HTERT RPE-1 (cell line): ENCODE results near the gene RABEP1.
"Not testable (repeated sequence)": the region's sequence is repeated elsewhere in the genome, so short reads cannot be mapped to it uniquely, and the experiment has no call there.

ENCODE experiments used
- in situ Hi-C: fragments of 300-500 bp; cut with MboI; formaldehyde crosslinking; loops from 4 replicates; pipeline ENCODE4 v1.14.3; 2020; ENCODE audit warnings: low sequenced_read_pairs

Gene RABEP1, protein sequence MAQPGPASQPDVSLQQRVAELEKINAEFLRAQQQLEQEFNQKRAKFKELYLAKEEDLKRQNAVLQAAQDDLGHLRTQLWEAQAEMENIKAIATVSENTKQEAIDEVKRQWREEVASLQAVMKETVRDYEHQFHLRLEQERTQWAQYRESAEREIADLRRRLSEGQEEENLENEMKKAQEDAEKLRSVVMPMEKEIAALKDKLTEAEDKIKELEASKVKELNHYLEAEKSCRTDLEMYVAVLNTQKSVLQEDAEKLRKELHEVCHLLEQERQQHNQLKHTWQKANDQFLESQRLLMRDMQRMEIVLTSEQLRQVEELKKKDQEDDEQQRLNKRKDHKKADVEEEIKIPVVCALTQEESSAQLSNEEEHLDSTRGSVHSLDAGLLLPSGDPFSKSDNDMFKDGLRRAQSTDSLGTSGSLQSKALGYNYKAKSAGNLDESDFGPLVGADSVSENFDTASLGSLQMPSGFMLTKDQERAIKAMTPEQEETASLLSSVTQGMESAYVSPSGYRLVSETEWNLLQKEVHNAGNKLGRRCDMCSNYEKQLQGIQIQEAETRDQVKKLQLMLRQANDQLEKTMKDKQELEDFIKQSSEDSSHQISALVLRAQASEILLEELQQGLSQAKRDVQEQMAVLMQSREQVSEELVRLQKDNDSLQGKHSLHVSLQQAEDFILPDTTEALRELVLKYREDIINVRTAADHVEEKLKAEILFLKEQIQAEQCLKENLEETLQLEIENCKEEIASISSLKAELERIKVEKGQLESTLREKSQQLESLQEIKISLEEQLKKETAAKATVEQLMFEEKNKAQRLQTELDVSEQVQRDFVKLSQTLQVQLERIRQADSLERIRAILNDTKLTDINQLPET

DNA sequence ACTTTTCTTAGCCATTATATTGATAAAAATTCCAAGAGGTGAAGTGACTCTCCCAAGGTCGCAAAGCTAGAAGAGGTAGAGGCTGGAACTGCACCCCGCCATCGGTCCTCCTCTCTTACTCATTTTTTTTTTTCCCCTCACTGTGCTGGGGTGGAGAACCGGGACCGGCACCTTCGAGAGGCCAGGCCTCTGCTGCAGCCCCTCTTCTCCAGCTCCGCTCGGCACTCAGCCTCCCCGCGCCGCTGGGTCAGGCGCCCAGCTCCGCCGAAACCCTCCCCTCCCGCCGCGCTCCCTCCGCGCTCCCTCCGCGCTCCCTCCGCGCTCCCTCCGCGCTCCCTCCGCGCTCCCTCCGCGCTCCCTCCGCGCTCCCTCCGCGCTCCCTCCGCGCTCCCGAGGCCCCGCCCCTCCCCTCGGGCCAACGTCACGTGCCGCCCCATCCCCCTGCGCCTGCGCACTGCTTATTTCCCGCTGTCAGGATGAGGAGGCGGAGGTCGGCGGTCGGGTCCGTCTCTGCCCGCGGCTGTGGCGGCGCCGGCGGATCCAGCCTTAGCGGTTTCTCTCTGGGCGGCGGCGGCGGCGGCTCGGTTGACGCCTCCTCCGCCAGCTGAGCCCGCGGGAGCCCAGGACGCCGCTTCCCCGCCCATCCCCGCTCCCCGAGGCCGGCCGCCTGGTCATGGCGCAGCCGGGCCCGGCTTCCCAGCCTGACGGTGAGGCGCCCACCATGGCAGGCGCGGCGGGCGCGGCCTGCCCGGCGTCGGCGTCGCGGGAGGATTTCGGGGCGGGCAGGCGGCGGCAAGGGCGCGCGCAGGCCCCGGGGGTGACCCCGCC lies at the start of gene RABEP1:
Gene RABEP1 (plus strand): TSS at position 471 of the 828 bp plus-strand sequence. CDS start 203 bp downstream, at position 674.
- in situ Hi-C loops, result no loop called here

DNA sequence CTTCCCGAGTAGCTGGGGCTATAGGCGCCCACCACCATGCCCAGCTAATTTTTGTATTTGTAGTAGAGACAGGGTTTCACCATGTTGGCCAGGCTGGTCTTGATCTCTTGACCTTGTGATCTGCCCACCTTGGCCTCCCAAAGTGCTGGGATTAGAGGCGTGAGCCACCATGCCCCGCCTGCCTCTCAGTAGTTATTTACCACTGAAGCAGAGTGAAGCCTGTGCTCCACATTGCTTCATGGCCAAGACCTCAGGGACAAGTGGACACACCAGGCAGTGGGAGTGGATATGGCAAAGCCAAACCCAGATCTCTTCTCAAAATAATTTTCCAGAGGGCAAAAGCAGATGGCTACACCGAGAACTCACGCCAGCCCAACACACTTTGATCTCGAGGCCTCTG lies 48.6 kb upstream of the RABEP1 start:
- in situ Hi-C loops, result not testable (repeated sequence)

DNA sequence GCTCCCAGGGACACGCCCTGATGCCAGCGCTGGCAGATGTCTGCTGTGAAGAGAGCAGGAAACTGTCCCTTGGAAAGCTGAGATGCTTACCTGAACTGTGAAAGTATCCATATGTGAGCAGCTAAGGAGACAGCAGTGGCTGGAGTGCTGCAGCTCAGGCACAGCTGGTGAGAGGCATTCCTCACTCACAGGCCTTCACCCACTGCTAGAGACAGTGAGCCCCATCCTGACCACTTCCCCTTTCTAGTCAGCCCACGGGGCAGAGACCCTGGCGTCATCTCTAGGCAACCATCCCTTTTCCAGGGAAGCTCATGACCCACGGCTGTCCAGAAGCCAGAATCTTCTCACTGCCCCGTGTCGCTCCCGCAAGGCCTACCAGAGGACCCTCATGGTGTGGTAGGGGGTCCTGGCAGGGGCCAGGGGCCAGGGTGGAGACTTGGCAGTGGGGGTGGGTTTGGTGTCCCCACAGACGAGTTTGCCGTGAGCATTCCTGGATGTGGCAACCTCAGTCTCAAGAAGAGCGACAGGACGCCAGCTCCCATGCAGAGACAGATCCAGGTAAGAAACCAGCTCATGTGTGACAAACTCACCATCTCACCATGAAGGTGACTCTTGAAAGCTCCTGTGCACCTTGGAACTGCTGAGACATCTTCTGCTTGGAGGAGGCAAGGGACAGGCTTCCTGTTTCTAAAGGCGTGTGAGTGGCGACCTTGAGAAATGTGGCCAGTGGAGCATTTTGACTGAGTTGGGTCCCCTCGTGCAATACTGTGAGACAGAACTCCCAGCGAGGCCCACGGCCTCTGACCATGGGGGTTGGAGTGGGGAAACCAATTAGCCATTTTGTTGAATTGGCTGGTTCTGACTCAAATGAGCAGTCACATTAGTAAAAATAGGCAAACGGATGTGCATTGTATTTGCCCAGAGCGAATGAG lies 47.2 kb upstream of the RABEP1 start, which contains the start of gene SCIMP:
Gene SCIMP (minus strand): TSS at position 216 of the 932 bp plus-strand sequence. CDS start 105 bp downstream, at position 111.
- in situ Hi-C loops, result no loop called here

DNA sequence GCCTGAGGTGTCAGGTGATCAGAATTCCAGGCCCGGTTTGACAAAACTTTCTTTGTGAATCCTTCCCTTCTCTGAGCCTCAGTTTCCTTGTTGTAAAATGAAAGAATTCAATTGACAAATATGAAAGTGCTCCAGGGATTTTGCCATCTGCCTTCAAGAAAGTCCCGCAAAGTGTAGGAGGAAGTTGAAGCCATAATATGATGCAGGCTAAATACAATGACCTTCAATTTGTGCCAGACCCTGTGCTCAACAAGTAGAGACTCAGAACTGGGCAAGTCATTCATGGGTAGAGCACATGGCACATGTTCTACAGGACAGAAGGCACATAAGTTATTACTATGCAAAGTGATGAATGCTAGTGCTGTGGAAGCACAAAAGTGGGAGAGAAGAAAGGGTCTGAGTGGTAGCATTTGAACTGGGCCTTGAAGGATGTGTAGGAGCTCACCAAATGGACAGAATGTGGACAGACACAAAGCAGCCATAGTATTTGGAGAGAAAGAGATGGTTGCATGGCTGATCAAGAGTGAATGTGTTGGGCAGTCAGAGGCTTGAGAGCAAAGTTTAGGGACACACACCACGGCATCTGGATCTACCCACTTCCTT lies 45.0 kb upstream of the RABEP1 start:
- in situ Hi-C loops, result no loop called here

DNA sequence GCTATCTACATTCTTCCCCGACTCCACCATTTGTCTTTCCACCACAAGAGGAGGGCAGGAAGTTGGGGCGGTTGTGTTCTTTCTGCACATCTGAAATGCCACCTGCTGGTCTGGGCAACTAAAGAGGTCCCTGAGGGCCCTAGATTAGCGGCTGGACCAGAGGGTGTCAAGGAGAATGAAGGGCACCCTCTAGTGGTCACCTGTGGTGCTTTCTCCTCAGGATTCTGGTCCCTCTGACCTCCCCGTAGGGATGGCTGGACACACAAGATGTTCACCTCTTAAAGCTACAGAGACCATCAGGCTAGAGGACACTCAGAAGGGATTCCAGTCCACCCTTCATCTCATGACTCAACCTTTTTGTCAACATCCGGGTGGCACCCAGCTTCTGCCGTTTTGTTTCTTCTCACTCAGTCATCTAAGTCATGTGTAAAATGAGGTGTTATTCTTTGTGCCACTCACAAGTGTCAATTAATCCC lies 44.5 kb upstream of the RABEP1 start:
- in situ Hi-C loops, result no loop called here

DNA sequence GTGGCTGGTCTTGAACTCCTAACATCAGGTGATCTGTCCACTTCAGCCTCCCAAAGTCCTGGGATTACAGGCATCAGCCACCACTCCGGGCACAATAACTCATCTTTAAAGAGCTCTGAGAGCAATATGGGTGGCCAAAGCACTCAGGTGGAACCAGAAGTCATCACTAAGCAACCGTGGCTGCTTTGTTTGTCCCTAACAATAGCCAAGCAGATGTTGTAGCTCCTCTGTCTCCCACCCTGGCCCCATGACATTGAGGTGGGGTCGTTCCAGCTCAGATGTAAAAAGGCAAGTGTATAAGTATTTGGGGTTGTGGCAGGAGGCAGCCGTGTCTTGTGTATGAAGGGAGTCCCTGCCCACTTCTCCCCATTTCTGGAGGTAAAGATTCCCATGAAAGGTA lies 43.8 kb upstream of the RABEP1 start:
- in situ Hi-C loops, result no loop called here

DNA sequence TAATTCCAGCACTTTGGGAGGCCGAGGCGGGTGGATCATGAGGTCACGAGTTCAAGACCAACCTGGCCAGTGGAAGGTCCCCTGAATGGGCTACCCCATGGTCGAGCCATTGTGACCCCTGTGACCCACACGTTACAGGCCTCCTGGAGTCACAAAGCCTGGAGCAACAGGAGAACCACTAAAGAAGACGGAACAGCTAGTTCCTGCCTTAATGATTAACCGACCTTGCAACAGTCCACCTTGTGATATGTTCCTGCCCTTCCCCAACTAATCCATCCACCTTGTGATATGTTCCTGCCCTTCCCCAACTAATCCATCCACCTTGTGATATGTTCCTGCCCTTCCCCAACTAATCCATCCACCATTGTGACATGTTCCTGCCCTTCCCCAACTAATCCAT lies 42.3 kb upstream of the RABEP1 start:
- in situ Hi-C loops, result not testable (repeated sequence)

DNA sequence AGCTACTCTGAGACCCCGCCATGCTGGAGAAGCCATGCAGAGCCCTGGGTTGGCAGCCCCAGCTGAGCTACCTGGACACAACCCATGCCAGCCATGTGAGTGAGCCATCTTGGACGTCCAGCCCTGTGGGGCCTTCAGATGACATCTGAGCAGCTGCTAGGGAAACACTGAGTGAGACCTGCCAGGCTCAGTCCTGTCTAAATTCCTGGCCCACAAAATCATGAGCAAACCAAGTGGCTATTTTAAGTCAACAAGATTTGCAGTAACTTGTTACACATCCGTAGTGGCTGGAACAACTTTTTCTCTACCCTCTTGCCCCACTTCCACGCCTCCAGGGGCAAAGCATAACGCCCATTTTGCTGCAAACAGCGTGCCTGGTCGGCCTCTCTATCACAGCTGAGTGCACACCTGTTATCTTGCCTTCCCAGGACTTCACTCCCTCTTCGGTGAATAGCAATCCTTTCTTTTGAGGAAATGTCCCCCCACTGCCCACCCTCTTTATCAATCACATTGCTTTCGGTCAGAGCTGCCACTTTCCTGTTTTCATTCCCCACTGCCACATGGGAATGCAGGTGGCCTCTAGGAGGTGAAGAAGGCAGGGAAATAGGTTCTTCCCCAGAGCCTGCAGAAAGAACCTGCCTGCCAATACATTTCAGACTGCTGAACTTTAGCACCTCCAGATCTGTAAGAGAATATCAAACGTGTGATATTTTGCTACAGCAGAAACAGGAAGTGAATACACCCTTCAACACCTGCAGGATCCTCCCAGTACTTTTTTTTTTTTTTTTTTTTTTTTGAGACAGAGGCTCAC lies 40.0 kb upstream of the RABEP1 start:
- in situ Hi-C loops, result no loop called here

DNA sequence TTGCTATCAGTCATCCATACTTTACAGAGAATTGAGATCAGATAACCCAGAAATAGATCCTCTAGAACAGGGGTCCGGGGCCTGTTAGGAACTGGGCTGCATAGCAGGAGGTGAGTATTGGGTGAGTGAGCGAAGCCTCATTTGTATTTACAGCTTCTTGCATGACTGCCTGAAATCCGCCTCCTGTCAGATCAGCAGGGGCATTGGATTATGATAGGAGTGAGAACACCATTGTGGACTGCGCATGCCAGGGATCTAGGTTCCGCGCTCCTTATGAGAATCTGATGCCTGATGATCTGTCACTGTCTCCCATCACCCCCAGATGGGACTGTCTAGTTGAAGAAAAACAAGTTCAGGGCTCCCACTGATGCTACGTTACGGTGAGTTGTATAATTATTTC lies 34.5 kb upstream of the RABEP1 start:
- in situ Hi-C loops, result no loop called here

DNA sequence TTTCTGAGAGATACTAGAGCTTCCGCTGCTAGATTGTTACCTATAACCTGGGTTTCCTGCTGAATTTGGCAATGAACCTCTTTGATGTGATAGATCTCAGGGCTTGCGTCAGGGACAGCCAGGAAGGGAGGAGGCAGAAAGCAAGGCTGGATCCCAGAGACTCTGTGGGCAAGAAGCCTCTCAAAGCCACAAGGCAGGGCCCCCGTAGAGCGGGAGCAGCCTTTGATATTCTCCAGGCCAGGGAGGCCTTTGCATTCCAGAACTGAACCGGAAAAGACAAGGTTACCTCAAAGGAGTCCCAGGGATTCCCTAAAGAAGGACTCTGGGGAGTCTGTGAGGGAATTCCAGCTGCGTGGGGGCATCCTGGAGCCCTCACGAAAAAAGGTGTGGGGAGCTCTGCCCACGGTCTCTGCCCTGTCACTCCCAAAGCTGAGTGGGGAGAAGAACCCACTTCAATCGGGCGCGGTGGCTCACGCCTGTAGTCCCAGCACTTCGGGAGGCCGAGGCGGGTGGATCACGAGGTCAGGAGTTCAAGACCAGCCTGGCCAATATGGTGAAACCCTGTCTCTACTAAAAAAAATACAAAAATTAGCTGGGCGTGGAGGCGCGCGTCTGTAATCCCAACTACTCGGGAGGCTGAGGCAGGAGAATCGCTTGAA lies 33.1 kb upstream of the RABEP1 start:
- in situ Hi-C loops, result no loop called here

DNA sequence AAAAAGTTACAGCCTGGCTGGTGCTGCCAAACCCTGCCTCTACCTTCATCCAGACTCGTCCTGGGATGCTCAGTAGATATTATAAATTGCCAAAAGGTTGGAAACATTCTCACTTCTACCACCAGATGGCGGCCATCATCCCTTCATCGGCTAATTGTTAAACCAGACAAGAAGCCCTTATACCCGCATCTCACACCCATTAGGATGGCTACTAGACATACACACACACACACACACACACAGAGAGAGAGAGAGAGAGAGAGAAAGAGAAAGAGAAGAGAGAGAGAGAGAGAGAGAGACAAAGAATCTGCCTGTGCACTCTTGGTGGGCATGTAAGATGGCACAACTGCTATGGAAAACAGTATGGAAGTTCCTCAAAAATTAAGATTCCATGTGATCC lies 32.5 kb upstream of the RABEP1 start:
- in situ Hi-C loops, result no loop called here

DNA sequence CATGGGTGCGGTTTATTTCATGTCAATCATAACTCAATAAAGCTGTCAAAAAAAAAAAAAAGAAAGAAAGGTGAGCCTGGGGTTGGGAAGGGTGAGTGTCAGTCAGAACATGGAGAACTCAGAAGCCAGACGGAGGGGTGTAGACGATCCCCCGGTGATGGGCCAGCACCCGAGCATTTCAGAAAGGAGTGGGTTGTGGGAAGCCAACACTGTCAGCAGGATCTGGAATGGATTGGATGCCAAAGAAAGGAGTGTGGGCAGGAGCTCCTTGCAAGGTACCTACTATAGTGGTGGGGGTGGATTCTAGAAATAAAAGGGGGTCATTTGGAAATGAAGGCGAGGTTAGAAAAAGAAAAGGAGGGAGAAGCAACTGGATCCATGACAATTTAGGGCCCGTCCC lies 27.7 kb upstream of the RABEP1 start:
- in situ Hi-C loops, result no loop called here

DNA sequence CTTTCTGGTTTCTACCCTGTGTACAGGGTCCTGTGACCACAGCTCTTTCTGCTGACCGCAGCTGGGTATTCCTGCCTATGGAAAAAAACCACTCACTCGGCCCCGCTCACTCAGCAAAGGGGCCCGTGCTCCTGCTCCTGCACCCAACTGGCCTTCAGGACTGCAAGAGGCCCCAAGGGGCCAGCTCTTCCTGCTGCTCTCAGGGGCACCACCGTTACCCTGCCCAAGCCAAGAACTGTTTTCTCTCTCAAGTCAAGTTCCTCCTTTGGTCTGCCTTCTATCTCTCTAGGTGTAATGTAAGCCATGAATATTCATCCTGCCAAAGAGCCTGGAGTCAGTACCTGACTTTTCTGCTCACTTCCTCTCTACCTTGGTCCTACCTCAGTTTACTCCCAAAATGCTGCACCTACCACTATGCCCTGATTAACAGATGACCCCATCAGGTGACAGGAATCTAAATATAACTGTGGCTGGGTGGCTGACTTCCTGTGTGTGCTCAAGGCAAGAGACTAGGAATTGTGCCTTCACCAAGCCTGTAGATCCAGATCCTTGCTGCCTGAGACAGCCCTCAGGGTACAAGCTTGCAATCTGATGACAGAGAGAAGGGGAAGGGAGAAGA lies 27.1 kb upstream of the RABEP1 start:
- in situ Hi-C loops, result no loop called here

DNA sequence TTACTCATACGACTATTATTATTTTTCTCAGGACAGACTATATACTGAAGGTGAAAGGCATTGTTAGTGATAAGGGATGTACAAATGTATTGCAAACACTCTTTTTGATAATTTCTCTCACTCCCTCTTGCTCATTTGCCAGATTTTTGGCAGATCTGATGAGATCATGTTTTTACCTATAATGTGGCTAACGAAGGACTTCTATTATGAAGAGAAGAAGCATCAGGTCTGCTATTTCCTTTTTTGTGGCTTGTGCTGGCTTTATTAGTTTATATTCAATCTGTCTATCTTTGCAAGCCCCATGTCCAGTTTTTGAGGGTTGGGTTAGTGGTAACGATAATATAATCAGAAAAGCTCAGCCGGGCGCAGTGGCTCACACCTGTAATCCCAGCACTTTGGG lies 25.0 kb upstream of the RABEP1 start:
- in situ Hi-C loops, result no loop called here

DNA sequence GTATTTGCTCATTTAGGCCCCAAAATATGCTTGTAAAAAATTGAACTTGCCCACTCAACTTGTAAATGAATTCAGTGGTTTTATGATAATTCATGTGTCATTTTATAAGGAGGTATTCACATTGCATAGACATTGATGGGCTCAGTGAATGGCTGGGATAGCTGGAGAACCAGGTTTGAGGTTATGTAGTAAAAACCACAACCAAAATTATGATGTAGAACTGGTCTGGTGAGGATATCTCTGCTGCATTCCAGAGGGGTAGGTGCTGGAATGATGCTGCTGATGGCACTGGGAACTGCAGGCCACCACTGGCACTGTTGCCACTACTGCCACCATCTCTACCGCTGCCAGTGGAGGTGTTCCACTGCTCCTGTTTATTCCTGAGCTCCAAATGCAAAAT lies 21.5 kb upstream of the RABEP1 start:
- in situ Hi-C loops, result no loop called here

DNA sequence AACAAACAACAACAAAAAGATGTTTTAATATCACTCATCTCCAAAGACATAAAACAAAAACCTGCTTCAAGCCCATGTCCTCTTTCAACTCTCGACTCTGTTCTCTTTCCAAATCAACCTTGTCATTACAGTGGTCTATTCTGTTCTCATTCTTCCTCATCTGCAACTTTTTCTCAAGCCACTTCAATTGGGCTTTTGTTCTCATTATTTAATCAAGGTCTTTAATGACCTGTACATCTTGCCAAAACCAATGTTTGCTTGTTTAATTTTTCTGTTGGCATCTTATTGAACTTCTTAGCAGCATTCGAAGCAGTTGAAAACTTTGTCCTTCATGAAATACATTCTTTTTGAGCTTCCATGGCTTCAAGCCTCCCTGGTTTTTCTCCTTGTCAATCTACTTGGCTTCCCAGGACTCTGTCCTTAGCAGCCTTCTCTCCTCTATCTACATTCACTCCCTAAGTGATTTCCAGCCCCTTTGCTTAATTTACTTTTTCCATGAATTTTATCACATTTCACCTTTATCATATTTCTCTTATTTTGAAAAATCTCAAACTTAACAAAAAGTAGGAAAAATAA lies 19.6 kb upstream of the RABEP1 start:
- in situ Hi-C loops, result no loop called here

DNA sequence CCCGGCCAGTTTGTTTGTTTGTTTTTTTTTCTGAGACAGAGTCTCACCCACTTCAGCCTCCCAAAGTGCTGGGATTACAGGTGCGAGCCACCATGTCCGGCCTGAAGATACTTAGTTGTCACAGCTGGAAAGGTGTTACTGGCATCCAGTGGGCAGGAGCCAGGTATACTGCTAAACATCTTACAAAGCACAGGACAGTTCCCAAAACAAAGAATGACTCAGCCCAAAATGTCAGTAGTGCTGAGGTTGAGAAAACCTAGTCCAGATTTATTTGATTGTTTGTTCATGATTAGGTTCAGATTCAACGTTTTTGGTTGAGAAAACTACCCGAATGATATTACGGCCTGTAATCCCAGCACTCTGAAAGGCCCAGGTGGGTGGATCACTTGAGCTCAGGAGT lies 18.6 kb upstream of the RABEP1 start:
- in situ Hi-C loops, result no loop called here
